Activated CD4-positive, CD25-positive, alpha-beta regulatory T cell treated with anti-CD3 and anti-CD28 coated beads, Interleukin-2, amount 50 U/mL, for 16 hours (primary cell): ENCODE results near the gene ASF1B.
"Not testable (repeated sequence)": the region's sequence is repeated elsewhere in the genome, so short reads cannot be mapped to it uniquely, and the experiment has no call there.

Source experiments
- DNase-seq: peaks from one replicate; pipeline ENCODE4 v3.0.0-alpha.2; 2020; ENCODE audit warnings: low read depth, low spot score

ASF1B gene

GRCh38 chr19:14136509-14137281 is at the start of gene ASF1B:
TSS of gene ASF1B (minus strand) at chr19:14136589. CDS start at chr19:14136456, 133 bp downstream.
- peak; percentile 95 for DNase-seq

GRCh38 chr19:14185691-14186090 is 49.3 kb upstream of the ASF1B start:
- not testable (repeated sequence) for DNase-seq

- DNase-seq, result no peak
Measured at GRCh38 chr19:14185158-14185557, 48.8 kb upstream of the ASF1B start.

GRCh38 chr19:14183741-14184350 is 47.5 kb upstream of the ASF1B start:
- DNase-seq, result no peak

GRCh38 chr19:14182476-14182875 is 46.1 kb upstream of the ASF1B start:
- DNase-seq, result no peak

- no peak for DNase-seq
Measured at GRCh38 chr19:14181906-14182305, 45.5 kb upstream of the ASF1B start.

- DNase-seq, result not testable (repeated sequence)
Measured at GRCh38 chr19:14181199-14181598, 44.8 kb upstream of the ASF1B start.

- no peak for DNase-seq
Measured at GRCh38 chr19:14177496-14178074, 41.2 kb upstream of the ASF1B start.

GRCh38 chr19:14175351-14175792 is 39.0 kb upstream of the ASF1B start:
- DNase-seq, result no peak

GRCh38 chr19:14174883-14175282 is 38.5 kb upstream of the ASF1B start:
- DNase-seq, result no peak

GRCh38 chr19:14168993-14169392 is 32.6 kb upstream of the ASF1B start:
- no peak for DNase-seq

- DNase-seq, result no peak
Measured at GRCh38 chr19:14168259-14168972, 32.0 kb upstream of the ASF1B start.

- DNase-seq, result no peak
Measured at GRCh38 chr19:14167576-14168138, 31.3 kb upstream of the ASF1B start.

GRCh38 chr19:14166999-14167575 is 30.7 kb upstream of the ASF1B start:
- DNase-seq, result no peak

- DNase-seq, result no peak
Measured at GRCh38 chr19:14165990-14166830, 29.8 kb upstream of the ASF1B start.

- DNase-seq, result no peak
Measured at GRCh38 chr19:14164724-14165493, 28.5 kb upstream of the ASF1B start.

GRCh38 chr19:14164082-14164481 is 27.7 kb upstream of the ASF1B start:
- no peak for DNase-seq

- DNase-seq, result no peak
Measured at GRCh38 chr19:14162871-14163297, 26.5 kb upstream of the ASF1B start.

- no peak for DNase-seq
Measured at GRCh38 chr19:14161305-14161704, 24.9 kb upstream of the ASF1B start.
